ENCODE measurements around the gene WNT4.

Gene WNT4

GRCh38 chr1:22129501-22130117 lies 13.3 kb downstream of the WNT4 start:
- Histone ChIP-seq H3K4me3 (ENCODE audit: low read length in 2 of 2) (no peak overlapping the region), H3K27ac (ENCODE audit: low read length) (no peak overlapping the region), H3K4me1 (ENCODE audit: control insufficient read depth, insufficient read depth, low read length) (peaks cover 7% of the 10 kb centered on the region), H3K9ac (ENCODE audit: low read length in 2 of 2) (no peak overlapping the region), H3K36me3 (ENCODE audit: control insufficient read depth in 2 of 2, insufficient read depth in 2 of 2, low read length in 2 of 2) (no peaks in the 10 kb centered on the region), H3K9me3 (ENCODE audit: control insufficient read depth in 2 of 2, low read length in 2 of 2) (no peaks in the 10 kb centered on the region), H3K27me3 (ENCODE audit: control insufficient read depth in 1 of 2, insufficient read depth in 2 of 2, low read length in 2 of 2) (no peaks in the 10 kb centered on the region)

- Histone ChIP-seq H3K4me3 (ENCODE audit: low read length in 2 of 2) (no peak overlapping the region), H3K4me1 (ENCODE audit: control insufficient read depth, insufficient read depth, low read length) (peaks cover 7% of the 10 kb centered on the region), H3K9me3 (ENCODE audit: control insufficient read depth in 2 of 2, low read length in 2 of 2) (no peaks in the 10 kb centered on the region), H3K9ac (ENCODE audit: low read length in 2 of 2) (no peak overlapping the region), H3K27ac (ENCODE audit: low read length) (no peak overlapping the region), H3K36me3 (ENCODE audit: control insufficient read depth in 2 of 2, insufficient read depth in 2 of 2, low read length in 2 of 2) (no peaks in the 10 kb centered on the region), H3K27me3 (ENCODE audit: control insufficient read depth in 1 of 2, insufficient read depth in 2 of 2, low read length in 2 of 2) (no peaks in the 10 kb centered on the region)
Observed at GRCh38 chr1:22128392-22128791, 14.5 kb downstream of the WNT4 start.

DNA sequence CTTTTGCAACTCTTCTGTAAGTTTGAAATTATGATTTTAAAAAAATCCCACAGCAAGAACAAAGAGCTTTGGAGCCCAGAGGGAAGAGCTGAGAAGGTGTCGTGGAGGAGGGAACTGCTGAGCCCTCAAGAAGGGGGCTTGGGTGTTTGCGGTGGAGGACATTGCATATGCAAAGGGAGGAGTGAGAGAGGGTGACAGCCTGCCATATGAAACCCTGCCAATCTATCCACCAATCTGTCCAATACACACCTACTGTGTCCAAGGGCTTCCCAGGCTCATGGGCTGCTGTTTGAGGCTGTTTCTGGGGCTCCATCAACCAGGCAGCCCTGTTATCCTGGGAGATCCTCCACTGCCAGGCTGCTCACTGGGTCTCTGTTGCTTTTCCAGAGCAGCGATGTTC lies 15.2 kb downstream of the WNT4 start:
- Histone ChIP-seq H3K4me1 (ENCODE audit: control insufficient read depth, insufficient read depth, low read length) (peaks cover 7% of the 10 kb centered on the region), H3K27me3 (ENCODE audit: control insufficient read depth in 1 of 2, insufficient read depth in 2 of 2, low read length in 2 of 2) (no peaks in the 10 kb centered on the region), H3K27ac (ENCODE audit: low read length) (no peak overlapping the region), H3K4me3 (ENCODE audit: low read length in 2 of 2) (no peak overlapping the region), H3K36me3 (ENCODE audit: control insufficient read depth in 2 of 2, insufficient read depth in 2 of 2, low read length in 2 of 2) (no peaks in the 10 kb centered on the region), H3K9ac (ENCODE audit: low read length in 2 of 2) (no peak overlapping the region), H3K9me3 (ENCODE audit: control insufficient read depth in 2 of 2, low read length in 2 of 2) (no peaks in the 10 kb centered on the region)

GRCh38 chr1:22127248-22127647 lies 15.6 kb downstream of the WNT4 start:
- Histone ChIP-seq H3K27me3 (ENCODE audit: control insufficient read depth in 1 of 2, insufficient read depth in 2 of 2, low read length in 2 of 2) (no peaks in the 10 kb centered on the region), H3K4me1 (ENCODE audit: control insufficient read depth, insufficient read depth, low read length) (peaks cover 3% of the 10 kb centered on the region), H3K4me3 (ENCODE audit: low read length in 2 of 2) (no peak overlapping the region), H3K9me3 (ENCODE audit: control insufficient read depth in 2 of 2, low read length in 2 of 2) (no peaks in the 10 kb centered on the region), H3K9ac (ENCODE audit: low read length in 2 of 2) (no peak overlapping the region), H3K27ac (ENCODE audit: low read length) (no peak overlapping the region), H3K36me3 (ENCODE audit: control insufficient read depth in 2 of 2, insufficient read depth in 2 of 2, low read length in 2 of 2) (no peaks in the 10 kb centered on the region)

DNA sequence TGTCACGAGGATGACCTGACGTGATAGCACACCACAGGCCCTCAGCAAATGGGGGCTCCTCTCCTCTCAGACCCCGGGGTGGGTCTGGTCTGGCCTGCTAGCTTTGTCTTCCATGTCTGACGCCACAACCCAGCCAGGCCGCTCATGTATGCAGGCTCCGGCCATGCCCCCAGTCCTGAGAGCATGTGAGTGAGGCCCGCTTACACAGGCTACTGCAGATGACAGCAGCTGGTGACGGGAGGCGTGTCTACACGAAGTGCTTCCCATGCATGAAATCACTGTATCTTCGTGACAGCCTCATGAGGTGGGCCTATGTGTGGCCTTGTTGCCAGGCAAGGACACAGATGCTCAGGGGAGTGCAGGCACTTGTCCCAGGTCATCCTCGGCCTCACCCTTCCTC lies 16.4 kb downstream of the WNT4 start:
- Histone ChIP-seq H3K27me3 (ENCODE audit: control insufficient read depth in 1 of 2, insufficient read depth in 2 of 2, low read length in 2 of 2) (no peaks in the 10 kb centered on the region), H3K36me3 (ENCODE audit: control insufficient read depth in 2 of 2, insufficient read depth in 2 of 2, low read length in 2 of 2) (no peaks in the 10 kb centered on the region), H3K9me3 (ENCODE audit: control insufficient read depth in 2 of 2, low read length in 2 of 2) (no peaks in the 10 kb centered on the region), H3K9ac (ENCODE audit: low read length in 2 of 2) (no peak overlapping the region), H3K4me1 (ENCODE audit: control insufficient read depth, insufficient read depth, low read length) (no peaks in the 10 kb centered on the region), H3K27ac (ENCODE audit: low read length) (no peak overlapping the region), H3K4me3 (ENCODE audit: low read length in 2 of 2) (no peak overlapping the region)

DNA sequence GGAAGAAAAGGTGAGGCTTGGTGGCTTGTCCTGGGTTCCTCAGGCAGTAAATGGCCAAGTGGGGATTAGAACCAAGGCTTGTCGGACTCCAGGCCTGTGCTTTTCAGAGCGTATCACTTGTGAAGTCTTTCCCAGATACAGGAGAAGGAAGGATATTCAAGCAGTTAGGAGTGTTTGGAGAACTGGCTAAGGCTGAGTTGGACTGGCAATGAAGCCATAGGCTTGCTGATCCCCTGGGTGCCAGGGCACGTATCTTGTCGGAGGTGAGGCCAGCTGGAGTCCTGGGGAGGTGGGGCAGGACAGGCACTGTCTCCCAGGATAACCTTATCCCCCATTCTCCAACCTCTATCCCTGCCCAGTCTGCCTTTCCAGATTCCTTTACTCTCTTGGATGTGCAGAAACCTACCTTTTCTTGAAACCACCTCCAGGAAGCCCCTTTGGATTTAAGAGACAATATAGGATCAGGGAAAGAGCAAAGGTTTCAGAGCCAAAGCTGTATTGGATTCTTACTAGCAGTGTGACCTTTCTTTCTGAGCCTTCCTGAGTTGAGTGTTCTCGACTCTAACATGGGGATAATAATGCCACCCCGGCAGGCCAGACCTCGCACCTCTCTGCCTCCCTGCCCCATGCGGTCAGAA lies 18.2 kb downstream of the WNT4 start:
- no peaks in the 10 kb centered on the region for H3K4me1 ChIP-seq (ENCODE audit: control insufficient read depth, insufficient read depth, low read length)
- H3K27me3 ChIP-seq (ENCODE audit: control insufficient read depth in 1 of 2, insufficient read depth in 2 of 2, low read length in 2 of 2) = no peaks in the 10 kb centered on the region
- no peak overlapping the region for H3K4me3 ChIP-seq (ENCODE audit: low read length in 2 of 2)
- no peak overlapping the region for H3K9ac ChIP-seq (ENCODE audit: low read length in 2 of 2)
- peaks cover 0 to 3% of the 10 kb centered on the region in 2 donors for H3K36me3 ChIP-seq (ENCODE audit: control insufficient read depth in 2 of 2, insufficient read depth in 2 of 2, low read length in 2 of 2)
- H3K9me3 ChIP-seq (ENCODE audit: control insufficient read depth in 2 of 2, low read length in 2 of 2) = no peaks in the 10 kb centered on the region
- no peak overlapping the region for H3K27ac ChIP-seq (ENCODE audit: low read length)

- H3K9ac ChIP-seq (ENCODE audit: low read length in 2 of 2) = no peak overlapping the region
- H3K4me3 ChIP-seq (ENCODE audit: low read length in 2 of 2) = no peak overlapping the region
- no peaks in the 10 kb centered on the region for H3K4me1 ChIP-seq (ENCODE audit: control insufficient read depth, insufficient read depth, low read length)
- H3K27ac ChIP-seq (ENCODE audit: low read length) = no peak overlapping the region
- no peaks in the 10 kb centered on the region for H3K27me3 ChIP-seq (ENCODE audit: control insufficient read depth in 1 of 2, insufficient read depth in 2 of 2, low read length in 2 of 2)
- H3K9me3 ChIP-seq (ENCODE audit: control insufficient read depth in 2 of 2, low read length in 2 of 2) = no peaks in the 10 kb centered on the region
- peaks cover 0 to 3% of the 10 kb centered on the region in 2 donors for H3K36me3 ChIP-seq (ENCODE audit: control insufficient read depth in 2 of 2, insufficient read depth in 2 of 2, low read length in 2 of 2)
Observed at GRCh38 chr1:22123901-22124404, 18.9 kb downstream of the WNT4 start.

- Histone ChIP-seq H3K9me3 (ENCODE audit: control insufficient read depth in 2 of 2, low read length in 2 of 2) (no peaks in the 10 kb centered on the region), H3K9ac (ENCODE audit: low read length in 2 of 2) (no peak overlapping the region), H3K36me3 (ENCODE audit: control insufficient read depth in 2 of 2, insufficient read depth in 2 of 2, low read length in 2 of 2) (peaks cover 2 to 7% of the 10 kb centered on the region in 2 donors), H3K4me1 (ENCODE audit: control insufficient read depth, insufficient read depth, low read length) (peaks cover 4% of the 10 kb centered on the region), H3K27me3 (ENCODE audit: control insufficient read depth in 1 of 2, insufficient read depth in 2 of 2, low read length in 2 of 2) (no peaks in the 10 kb centered on the region), H3K27ac (ENCODE audit: low read length) (no peak overlapping the region), H3K4me3 (ENCODE audit: low read length in 2 of 2) (no peak overlapping the region)
Observed at GRCh38 chr1:22123071-22123390, 19.9 kb downstream of the WNT4 start.

- H3K27me3 ChIP-seq (ENCODE audit: control insufficient read depth in 1 of 2, insufficient read depth in 2 of 2, low read length in 2 of 2) = no peaks in the 10 kb centered on the region
- H3K27ac ChIP-seq (ENCODE audit: low read length) = no peak overlapping the region
- peaks cover 2 to 7% of the 10 kb centered on the region in 2 donors for H3K36me3 ChIP-seq (ENCODE audit: control insufficient read depth in 2 of 2, insufficient read depth in 2 of 2, low read length in 2 of 2)
- H3K4me3 ChIP-seq (ENCODE audit: low read length in 2 of 2) = no peak overlapping the region
- H3K4me1 ChIP-seq (ENCODE audit: control insufficient read depth, insufficient read depth, low read length) = peaks cover 9% of the 10 kb centered on the region
- no peak overlapping the region for H3K9ac ChIP-seq (ENCODE audit: low read length in 2 of 2)
- no peaks in the 10 kb centered on the region for H3K9me3 ChIP-seq (ENCODE audit: control insufficient read depth in 2 of 2, low read length in 2 of 2)
Observed at GRCh38 chr1:22122273-22123070, 20.4 kb downstream of the WNT4 start.

DNA sequence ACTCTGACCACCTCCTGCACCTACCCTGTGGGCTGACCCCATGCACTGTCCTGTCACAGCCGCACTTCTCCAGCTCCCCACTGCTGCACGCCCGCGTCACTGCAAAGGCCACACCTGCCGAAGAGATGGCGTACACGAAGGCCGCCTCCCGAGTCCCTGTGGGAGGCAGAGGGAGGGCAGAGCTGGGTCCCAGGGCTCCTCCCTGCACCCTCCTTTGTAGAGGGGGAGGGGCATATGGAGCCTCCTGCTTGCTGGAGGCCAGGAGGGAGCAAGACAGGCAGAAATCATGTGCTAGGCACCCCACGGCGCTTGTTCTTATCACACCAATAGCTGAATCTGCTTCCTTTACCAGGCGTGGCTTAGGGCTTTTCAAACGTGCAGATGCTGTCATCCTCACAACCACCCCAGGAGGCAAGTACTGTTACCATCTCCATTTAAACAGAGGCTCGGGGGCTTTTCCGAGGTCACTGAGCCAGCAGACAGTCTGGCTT lies 21.4 kb downstream of the WNT4 start:
- Histone ChIP-seq H3K27ac (ENCODE audit: low read length) (no peak overlapping the region), H3K36me3 (ENCODE audit: control insufficient read depth in 2 of 2, insufficient read depth in 2 of 2, low read length in 2 of 2) (peaks cover 2 to 7% of the 10 kb centered on the region in 2 donors), H3K4me3 (ENCODE audit: low read length in 2 of 2) (no peak overlapping the region)

GRCh38 chr1:22120469-22120790 lies 22.5 kb downstream of the WNT4 start:
- no peaks in the 10 kb centered on the region for H3K27me3 ChIP-seq (ENCODE audit: control insufficient read depth in 1 of 2, insufficient read depth in 2 of 2, low read length in 2 of 2)
- H3K36me3 ChIP-seq (ENCODE audit: control insufficient read depth in 2 of 2, insufficient read depth in 2 of 2, low read length in 2 of 2) = peaks cover 2 to 7% of the 10 kb centered on the region in 2 donors
- H3K9me3 ChIP-seq (ENCODE audit: control insufficient read depth in 2 of 2, low read length in 2 of 2) = no peaks in the 10 kb centered on the region
- H3K9ac ChIP-seq (ENCODE audit: low read length in 2 of 2) = no peak overlapping the region
- H3K27ac ChIP-seq (ENCODE audit: low read length) = no peak overlapping the region
- H3K4me3 ChIP-seq (ENCODE audit: low read length in 2 of 2) = no peak overlapping the region
- peaks cover 13% of the 10 kb centered on the region for H3K4me1 ChIP-seq (ENCODE audit: control insufficient read depth, insufficient read depth, low read length)

More for the DNA sequence above, 21.4 kb downstream of the WNT4 start:
- Histone ChIP-seq H3K27me3 (ENCODE audit: control insufficient read depth in 1 of 2, insufficient read depth in 2 of 2, low read length in 2 of 2) (no peaks in the 10 kb centered on the region), H3K4me1 (ENCODE audit: control insufficient read depth, insufficient read depth, low read length) (peaks cover 13% of the 10 kb centered on the region), H3K9me3 (ENCODE audit: control insufficient read depth in 2 of 2, low read length in 2 of 2) (no peaks in the 10 kb centered on the region), H3K9ac (ENCODE audit: low read length in 2 of 2) (no peak overlapping the region)

All from stomach smooth muscle (tissue), 2 donors.